GM12872 (cell line): Measurements from ENCODE around the gene TEAD2.

ENCODE experiments used
- TF ChIP-seq, protein P1 (sequence below): IDR thresholded peaks from 3 replicates; pipeline ENCODE4 v1.5.1; 2011; ENCODE audit warnings: low read depth, mild to moderate bottlenecking, low read length, moderate library complexity; ENCODE audit not compliant: insufficient read depth

TEAD2 gene

GRCh38 chr19:49403404-49404187 lies 41.4 kb upstream of the TEAD2 start:
- TF ChIP-seq, protein P1, sequence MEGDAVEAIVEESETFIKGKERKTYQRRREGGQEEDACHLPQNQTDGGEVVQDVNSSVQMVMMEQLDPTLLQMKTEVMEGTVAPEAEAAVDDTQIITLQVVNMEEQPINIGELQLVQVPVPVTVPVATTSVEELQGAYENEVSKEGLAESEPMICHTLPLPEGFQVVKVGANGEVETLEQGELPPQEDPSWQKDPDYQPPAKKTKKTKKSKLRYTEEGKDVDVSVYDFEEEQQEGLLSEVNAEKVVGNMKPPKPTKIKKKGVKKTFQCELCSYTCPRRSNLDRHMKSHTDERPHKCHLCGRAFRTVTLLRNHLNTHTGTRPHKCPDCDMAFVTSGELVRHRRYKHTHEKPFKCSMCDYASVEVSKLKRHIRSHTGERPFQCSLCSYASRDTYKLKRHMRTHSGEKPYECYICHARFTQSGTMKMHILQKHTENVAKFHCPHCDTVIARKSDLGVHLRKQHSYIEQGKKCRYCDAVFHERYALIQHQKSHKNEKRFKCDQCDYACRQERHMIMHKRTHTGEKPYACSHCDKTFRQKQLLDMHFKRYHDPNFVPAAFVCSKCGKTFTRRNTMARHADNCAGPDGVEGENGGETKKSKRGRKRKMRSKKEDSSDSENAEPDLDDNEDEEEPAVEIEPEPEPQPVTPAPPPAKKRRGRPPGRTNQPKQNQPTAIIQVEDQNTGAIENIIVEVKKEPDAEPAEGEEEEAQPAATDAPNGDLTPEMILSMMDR: no peak

DNA sequence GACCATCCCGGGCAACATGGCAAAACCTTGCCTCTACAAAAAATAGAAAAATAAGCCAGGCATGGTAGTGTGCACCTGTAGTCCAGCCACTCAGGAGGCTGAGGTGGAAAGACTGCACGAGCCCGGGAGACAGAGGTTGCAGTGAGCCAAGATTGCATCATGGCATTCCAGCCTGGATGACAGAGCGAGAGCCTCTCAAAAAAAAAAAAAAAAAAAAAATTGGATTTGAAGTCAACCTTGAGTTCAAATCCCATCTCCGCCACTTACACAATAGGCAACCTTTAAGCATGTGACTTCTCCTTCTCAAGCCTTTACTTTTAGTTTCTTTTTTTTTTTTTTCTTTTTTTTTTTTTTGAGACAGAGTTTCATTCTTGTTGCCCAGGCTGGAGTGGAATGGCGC lies 37.8 kb upstream of the TEAD2 start:
- TF ChIP-seq, protein P1: no peak

GRCh38 chr19:49398931-49399330 lies 36.7 kb upstream of the TEAD2 start:
- TF ChIP-seq, protein P1: no peak

- TF ChIP-seq, protein P1: no peak
These were observed 35.9 kb upstream of the TEAD2 start for GRCh38 chr19:49398001-49398615.

- TF ChIP-seq, protein P1: no peak
These were observed 34.7 kb upstream of the TEAD2 start for GRCh38 chr19:49396738-49397505.

DNA sequence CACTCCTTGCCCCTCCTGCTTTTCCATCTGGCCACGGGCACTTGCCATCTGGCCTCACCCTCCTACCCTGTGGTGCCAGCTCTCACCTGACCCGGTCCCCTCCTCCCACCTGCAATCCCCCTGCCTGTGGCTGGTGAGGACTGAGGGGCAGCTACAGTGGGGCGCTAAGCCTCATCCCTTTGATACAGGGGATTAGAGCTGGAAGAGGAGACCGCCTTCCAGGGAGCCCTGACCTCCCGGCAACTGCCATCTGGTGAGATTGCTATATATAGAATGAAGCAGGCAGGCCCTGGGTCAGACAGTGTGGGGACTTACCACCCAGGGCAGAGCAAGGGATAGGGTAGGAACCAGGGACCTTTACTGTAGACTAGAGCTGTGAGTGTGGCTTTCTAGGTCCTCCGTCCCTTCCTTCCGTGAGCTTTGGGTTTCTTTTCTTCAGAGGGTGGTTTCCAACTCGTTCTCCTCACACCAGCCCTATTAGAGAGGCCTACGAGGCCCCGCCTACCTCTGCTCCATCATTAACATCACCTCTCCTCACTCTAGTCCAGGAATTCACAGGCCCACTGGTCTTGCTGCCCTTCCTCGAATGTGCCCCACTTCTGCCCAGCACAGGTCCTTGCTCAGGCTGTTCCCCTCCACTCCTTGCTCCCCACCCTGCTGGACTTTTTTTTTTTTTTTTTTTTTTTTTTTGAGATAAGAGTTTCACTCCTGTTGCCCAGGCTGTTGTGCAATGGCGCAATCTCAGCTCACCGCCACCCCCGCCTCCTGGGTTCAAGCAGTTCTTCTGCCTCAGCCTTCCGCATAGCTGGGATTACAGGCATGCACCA lies 33.6 kb upstream of the TEAD2 start:
- TF ChIP-seq, protein P1: no peak
